ENCODE measurements around the gene EML4.

EML4 gene

GRCh38 chr2:42317945-42318344 is 148.8 kb downstream of the EML4 start:
- H3K4me3 ChIP-seq (ENCODE audit: low read depth, low read length): no peak overlapping the region
- no peak for TF ChIP-seq CTCF (IDR thresholded peaks at IDR 0.05; ENCODE audit: low read depth, low read length)

- H3K4me3 ChIP-seq (ENCODE audit: low read depth, low read length): no peak overlapping the region
- no peak for TF ChIP-seq CTCF (IDR thresholded peaks at IDR 0.05; ENCODE audit: low read depth, low read length)
Observed at GRCh38 chr2:42319265-42319664, 150.1 kb downstream of the EML4 start.

- TF ChIP-seq CTCF (IDR thresholded peaks at IDR 0.05; ENCODE audit: low read depth, low read length): no peak
- no peak overlapping the region for H3K4me3 ChIP-seq (ENCODE audit: low read depth, low read length)
Observed at GRCh38 chr2:42321452-42322064, 152.4 kb downstream of the EML4 start.

GRCh38 chr2:42324244-42324643 is 155.1 kb downstream of the EML4 start:
- no peak overlapping the region for H3K4me3 ChIP-seq (ENCODE audit: low read depth, low read length)
- no peak for TF ChIP-seq CTCF (IDR thresholded peaks at IDR 0.05; ENCODE audit: low read depth, low read length)

GRCh38 chr2:42324949-42325348 is 155.8 kb downstream of the EML4 start:
- no peak for TF ChIP-seq CTCF (IDR thresholded peaks at IDR 0.05; ENCODE audit: low read depth, low read length)
- H3K4me3 ChIP-seq (ENCODE audit: low read depth, low read length): no peak overlapping the region

- H3K4me3 ChIP-seq (ENCODE audit: low read depth, low read length): no peak overlapping the region
- TF ChIP-seq CTCF (IDR thresholded peaks at IDR 0.05; ENCODE audit: low read depth, low read length): no peak
Observed at GRCh38 chr2:42325609-42326008, 156.5 kb downstream of the EML4 start.

GRCh38 chr2:42327125-42327524 is 158.0 kb downstream of the EML4 start:
- no peak for TF ChIP-seq CTCF (IDR thresholded peaks at IDR 0.05; ENCODE audit: low read depth, low read length)
- no peak overlapping the region for H3K4me3 ChIP-seq (ENCODE audit: low read depth, low read length)
